CD4-positive, alpha-beta T cell treated with Interleukin-17A for 4 hours (primary cell): ENCODE measurements around the gene CLASP1.
"Not testable (repeated sequence)": the region's sequence is repeated elsewhere in the genome, so short reads cannot be mapped to it uniquely, and the experiment has no call there.

ENCODE experiments used
- DNase-seq: peaks from one replicate; pipeline ENCODE4 v3.0.0-alpha.2; 2020; ENCODE audit warnings: mixed read lengths

The CLASP1 gene

GRCh38 chr2:121575800-121576199, 73.5 kb downstream of the CLASP1 start:
- DNase-seq, result no peak

- no peak for DNase-seq
Measured at GRCh38 chr2:121570667-121571055, 78.6 kb downstream of the CLASP1 start.

- no peak for DNase-seq
Measured at GRCh38 chr2:121570036-121570666, 79.1 kb downstream of the CLASP1 start.

GRCh38 chr2:121567957-121568409, 81.3 kb downstream of the CLASP1 start:
- no peak for DNase-seq

GRCh38 chr2:121567452-121567851, 81.8 kb downstream of the CLASP1 start:
- no peak for DNase-seq

- no peak for DNase-seq
Measured at GRCh38 chr2:121565389-121566250, 83.6 kb downstream of the CLASP1 start.

- DNase-seq, result no peak
Measured at GRCh38 chr2:121564905-121565304, 84.4 kb downstream of the CLASP1 start.

- DNase-seq, result not testable (repeated sequence)
Measured at GRCh38 chr2:121563754-121564153, 85.5 kb downstream of the CLASP1 start.

- DNase-seq, result no peak
Measured at GRCh38 chr2:121562269-121563176, 86.7 kb downstream of the CLASP1 start.

GRCh38 chr2:121561617-121562268, 87.5 kb downstream of the CLASP1 start:
- DNase-seq, result no peak

- no peak for DNase-seq
Measured at GRCh38 chr2:121558329-121558728, 90.9 kb downstream of the CLASP1 start.

GRCh38 chr2:121555008-121555407, 94.3 kb downstream of the CLASP1 start:
- DNase-seq, result no peak

- not testable (repeated sequence) for DNase-seq
Measured at GRCh38 chr2:121552477-121553180, 96.6 kb downstream of the CLASP1 start.

- no peak for DNase-seq
Measured at GRCh38 chr2:121550669-121551068, 98.6 kb downstream of the CLASP1 start.

GRCh38 chr2:121547646-121548045, 101.6 kb downstream of the CLASP1 start:
- no peak for DNase-seq

- DNase-seq, result no peak
Measured at GRCh38 chr2:121545913-121546312, 103.3 kb downstream of the CLASP1 start.

- no peak for DNase-seq
Measured at GRCh38 chr2:121545257-121545656, 104.0 kb downstream of the CLASP1 start.

GRCh38 chr2:121541495-121541894, 107.8 kb downstream of the CLASP1 start:
- DNase-seq, result no peak

- no peak for DNase-seq
Measured at GRCh38 chr2:121539750-121540469, 109.4 kb downstream of the CLASP1 start.

GRCh38 chr2:121536850-121537557, 112.3 kb downstream of the CLASP1 start:
- DNase-seq, result no peak

- DNase-seq, result no peak
Measured at GRCh38 chr2:121536347-121536746, 112.9 kb downstream of the CLASP1 start.
